ENCODE data around the gene PLAGL2. TPM values are rescaled to one million over a fixed set of nuclear protein-coding genes. Genes with fewer than 3 reads are reported as not detected.
A peak's percentile ranks its signal among the peaks of the same experiment; 100 is the strongest.

PLAGL2 gene
- total RNA-seq, 1 donor from 2014 or later, result 11.8 TPM

DNA sequence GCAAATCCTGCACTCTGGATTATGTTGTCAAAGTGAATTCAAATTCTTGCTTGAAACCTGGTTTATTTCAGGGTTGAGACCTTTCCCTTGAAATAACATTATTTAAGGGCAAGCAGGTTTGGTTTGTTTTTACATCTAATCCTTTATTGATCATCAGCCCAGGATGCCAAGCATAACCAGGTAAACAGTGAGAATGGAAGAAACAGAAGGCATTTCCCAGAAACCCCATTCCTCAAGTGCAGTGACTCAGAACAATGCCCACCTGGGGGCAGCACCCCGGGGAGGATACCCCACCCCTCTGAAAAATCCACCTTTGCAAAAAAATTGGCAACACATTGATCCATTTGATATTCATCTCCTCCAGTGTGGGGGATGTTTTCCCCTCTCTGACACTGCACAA, 32.7 kb upstream of the PLAGL2 start:
- Mint-ChIP-seq H3K36me3 (ENCODE audit: unreplicated experiment) (peaks cover 10% of the 10 kb centered on the region), H3K4me1 (ENCODE audit: unreplicated experiment) (peaks cover 9% of the 10 kb centered on the region)
- TF ChIP-seq, protein P1, sequence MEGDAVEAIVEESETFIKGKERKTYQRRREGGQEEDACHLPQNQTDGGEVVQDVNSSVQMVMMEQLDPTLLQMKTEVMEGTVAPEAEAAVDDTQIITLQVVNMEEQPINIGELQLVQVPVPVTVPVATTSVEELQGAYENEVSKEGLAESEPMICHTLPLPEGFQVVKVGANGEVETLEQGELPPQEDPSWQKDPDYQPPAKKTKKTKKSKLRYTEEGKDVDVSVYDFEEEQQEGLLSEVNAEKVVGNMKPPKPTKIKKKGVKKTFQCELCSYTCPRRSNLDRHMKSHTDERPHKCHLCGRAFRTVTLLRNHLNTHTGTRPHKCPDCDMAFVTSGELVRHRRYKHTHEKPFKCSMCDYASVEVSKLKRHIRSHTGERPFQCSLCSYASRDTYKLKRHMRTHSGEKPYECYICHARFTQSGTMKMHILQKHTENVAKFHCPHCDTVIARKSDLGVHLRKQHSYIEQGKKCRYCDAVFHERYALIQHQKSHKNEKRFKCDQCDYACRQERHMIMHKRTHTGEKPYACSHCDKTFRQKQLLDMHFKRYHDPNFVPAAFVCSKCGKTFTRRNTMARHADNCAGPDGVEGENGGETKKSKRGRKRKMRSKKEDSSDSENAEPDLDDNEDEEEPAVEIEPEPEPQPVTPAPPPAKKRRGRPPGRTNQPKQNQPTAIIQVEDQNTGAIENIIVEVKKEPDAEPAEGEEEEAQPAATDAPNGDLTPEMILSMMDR (IDR thresholded peaks at IDR 0.05), result peak; percentile 6

DNA sequence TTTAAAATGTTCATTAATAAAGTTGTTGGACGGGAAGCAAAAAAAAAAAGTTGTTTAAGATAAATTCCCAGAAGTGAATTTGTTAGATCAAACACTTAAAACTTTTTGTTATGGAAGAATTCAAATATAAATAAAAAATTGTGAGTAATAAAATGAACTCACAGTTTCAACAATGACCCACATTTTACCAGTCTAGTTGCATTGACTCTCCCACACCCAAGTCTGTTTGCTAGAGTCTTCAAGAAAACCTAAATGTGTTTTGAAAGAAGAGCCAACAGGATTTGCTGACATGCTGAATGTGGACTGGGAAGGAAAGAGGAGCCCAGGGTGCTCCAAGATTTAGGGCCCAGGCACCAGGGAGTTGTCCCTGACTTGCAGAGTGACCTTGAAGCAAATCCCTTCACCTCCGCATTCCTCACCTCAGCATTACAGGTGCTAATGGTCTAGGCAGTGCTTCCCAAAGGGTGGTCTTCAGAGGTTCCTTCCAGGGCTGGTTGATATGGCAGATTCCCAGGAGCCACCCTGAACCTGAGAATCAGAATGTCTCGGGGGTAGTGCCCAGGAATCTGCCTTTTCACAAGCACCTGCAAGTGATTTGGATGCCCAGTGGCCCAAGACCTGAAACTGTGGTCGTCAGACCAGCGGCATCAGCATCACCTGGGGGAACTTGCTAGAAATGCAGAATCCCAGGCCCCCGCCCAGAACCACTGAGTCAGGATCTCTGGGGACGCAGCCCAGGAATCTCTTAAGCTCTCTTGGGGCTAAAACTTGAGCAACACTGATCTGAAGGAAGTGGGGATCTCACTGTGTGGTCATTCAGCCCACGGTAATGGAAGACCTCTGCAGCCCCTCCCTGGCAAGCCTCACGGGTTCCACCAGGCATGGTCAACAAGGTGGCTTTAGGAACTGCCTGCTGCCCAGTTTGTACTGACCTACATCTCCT, 31.2 kb upstream of the PLAGL2 start:
- Mint-ChIP-seq H3K4me3 (ENCODE audit: unreplicated experiment) (no peak overlapping the region), H3K4me1 (ENCODE audit: unreplicated experiment) (peaks cover 9% of the 10 kb centered on the region), H3K27me3 (ENCODE audit: unreplicated experiment) (no peaks in the 10 kb centered on the region), H3K9me3 (ENCODE audit: unreplicated experiment) (no peaks in the 10 kb centered on the region), H3K36me3 (ENCODE audit: unreplicated experiment) (peaks cover 22% of the 10 kb centered on the region), H3K27ac (ENCODE audit: unreplicated experiment) (no peak overlapping the region)
- TF ChIP-seq, protein P1 (IDR thresholded peaks at IDR 0.05), result no peak
- no peak for DNase-seq (ENCODE audit: extremely low spot score, unreplicated experiment)

More for the DNA sequence above, 32.7 kb upstream of the PLAGL2 start:
- no peak for DNase-seq (ENCODE audit: extremely low spot score, unreplicated experiment)
- Mint-ChIP-seq H3K27me3 (ENCODE audit: unreplicated experiment) (no peaks in the 10 kb centered on the region), H3K27ac (ENCODE audit: unreplicated experiment) (no peak overlapping the region), H3K9me3 (ENCODE audit: unreplicated experiment) (no peaks in the 10 kb centered on the region), H3K4me3 (ENCODE audit: unreplicated experiment) (no peak overlapping the region)

DNA sequence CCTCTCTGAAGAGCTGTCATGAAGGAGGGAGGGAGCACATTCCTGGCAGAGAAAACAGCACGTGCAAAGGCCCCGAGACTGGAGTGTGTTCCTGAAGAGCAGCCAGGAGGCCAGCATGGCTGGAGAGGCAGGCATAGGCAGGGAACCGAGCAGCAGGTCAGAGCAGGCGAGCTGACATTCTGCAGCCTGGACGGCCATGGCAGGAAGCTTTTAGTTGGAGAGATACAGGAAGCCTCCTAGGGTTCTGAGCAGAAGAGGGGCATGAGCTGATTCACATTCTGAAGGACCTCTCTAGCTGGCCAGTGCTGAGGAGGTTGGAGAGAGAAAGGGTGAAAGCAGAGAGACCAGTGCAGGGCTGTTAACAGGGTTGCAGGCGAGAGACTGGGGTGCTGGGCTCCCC, 29.9 kb upstream of the PLAGL2 start:
- H3K27me3 Mint-ChIP-seq (ENCODE audit: unreplicated experiment), result no peaks in the 10 kb centered on the region
- DNase-seq (ENCODE audit: extremely low spot score, unreplicated experiment), result no peak
- TF ChIP-seq, protein P1 (IDR thresholded peaks at IDR 0.05), result no peak
- no peak overlapping the region for H3K4me3 Mint-ChIP-seq (ENCODE audit: unreplicated experiment)
- H3K4me1 Mint-ChIP-seq (ENCODE audit: unreplicated experiment), result peaks cover 9% of the 10 kb centered on the region
- no peaks in the 10 kb centered on the region for H3K9me3 Mint-ChIP-seq (ENCODE audit: unreplicated experiment)
- H3K27ac Mint-ChIP-seq (ENCODE audit: unreplicated experiment), result no peak overlapping the region
- peaks cover 31% of the 10 kb centered on the region for H3K36me3 Mint-ChIP-seq (ENCODE audit: unreplicated experiment)

DNA sequence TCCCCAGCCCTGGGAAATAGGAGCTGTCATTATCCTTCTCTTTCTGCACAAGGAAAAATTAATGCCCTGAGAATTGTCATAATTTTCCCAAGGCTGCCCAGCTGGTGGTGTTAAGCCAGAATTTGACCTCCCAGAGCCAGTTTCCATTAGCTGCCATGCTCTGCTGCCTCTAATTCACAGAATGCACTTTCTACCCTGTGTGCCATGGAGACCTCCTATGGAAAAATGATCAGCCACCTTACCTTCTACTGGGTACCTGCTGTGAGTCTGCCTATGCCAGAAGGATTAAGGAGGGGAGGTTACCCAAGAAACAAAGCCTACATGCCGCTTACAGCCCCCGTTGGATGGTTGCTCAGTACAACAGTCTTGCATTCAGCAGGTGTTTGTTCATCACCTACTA, 29.3 kb upstream of the PLAGL2 start:
- no peak overlapping the region for H3K4me3 Mint-ChIP-seq (ENCODE audit: unreplicated experiment)

DNA sequence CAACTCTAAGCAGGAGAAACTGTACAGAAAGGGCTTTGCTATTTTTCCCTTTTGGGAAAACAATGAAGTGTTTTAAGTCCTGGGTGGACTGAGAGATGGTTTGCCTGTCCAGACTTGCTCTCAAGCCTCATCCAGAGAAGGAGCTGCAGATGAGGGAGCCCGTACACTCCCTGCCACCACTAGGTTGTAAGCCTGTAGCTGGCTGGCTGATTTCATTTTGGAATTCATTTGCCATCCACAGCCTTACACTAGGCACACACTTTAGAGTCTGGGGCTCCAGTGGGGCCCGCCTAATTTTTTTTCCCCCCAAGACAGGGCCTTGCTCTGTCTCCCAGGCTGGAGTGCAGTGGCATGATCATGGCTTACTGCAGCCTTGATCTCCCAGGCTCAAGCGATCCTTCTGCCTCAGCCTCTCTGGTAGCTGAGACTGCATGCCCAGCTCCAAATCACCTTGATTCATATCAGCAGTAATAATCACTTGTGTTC, 28.5 kb upstream of the PLAGL2 start:
- no peak for DNase-seq (ENCODE audit: extremely low spot score, unreplicated experiment)
- Mint-ChIP-seq H3K27ac (ENCODE audit: unreplicated experiment) (no peak overlapping the region), H3K4me3 (ENCODE audit: unreplicated experiment) (no peak overlapping the region), H3K36me3 (ENCODE audit: unreplicated experiment) (peaks cover 42% of the 10 kb centered on the region), H3K9me3 (ENCODE audit: unreplicated experiment) (no peaks in the 10 kb centered on the region), H3K27me3 (ENCODE audit: unreplicated experiment) (no peaks in the 10 kb centered on the region), H3K4me1 (ENCODE audit: unreplicated experiment) (peaks cover 9% of the 10 kb centered on the region)
- TF ChIP-seq, protein P1 (IDR thresholded peaks at IDR 0.05), result no peak

More for the DNA sequence above, 29.3 kb upstream of the PLAGL2 start:
- TF ChIP-seq, protein P1 (IDR thresholded peaks at IDR 0.05), result no peak
- DNase-seq (ENCODE audit: extremely low spot score, unreplicated experiment), result no peak
- Mint-ChIP-seq H3K27me3 (ENCODE audit: unreplicated experiment) (no peaks in the 10 kb centered on the region), H3K4me1 (ENCODE audit: unreplicated experiment) (peaks cover 9% of the 10 kb centered on the region), H3K36me3 (ENCODE audit: unreplicated experiment) (peaks cover 35% of the 10 kb centered on the region), H3K9me3 (ENCODE audit: unreplicated experiment) (no peaks in the 10 kb centered on the region), H3K27ac (ENCODE audit: unreplicated experiment) (no peak overlapping the region)
